ENCODE results near the gene EIF3F. TPM values are rescaled to one million over a fixed set of nuclear protein-coding genes. Genes with fewer than 3 reads are reported as not detected.

The EIF3F gene, protein sequence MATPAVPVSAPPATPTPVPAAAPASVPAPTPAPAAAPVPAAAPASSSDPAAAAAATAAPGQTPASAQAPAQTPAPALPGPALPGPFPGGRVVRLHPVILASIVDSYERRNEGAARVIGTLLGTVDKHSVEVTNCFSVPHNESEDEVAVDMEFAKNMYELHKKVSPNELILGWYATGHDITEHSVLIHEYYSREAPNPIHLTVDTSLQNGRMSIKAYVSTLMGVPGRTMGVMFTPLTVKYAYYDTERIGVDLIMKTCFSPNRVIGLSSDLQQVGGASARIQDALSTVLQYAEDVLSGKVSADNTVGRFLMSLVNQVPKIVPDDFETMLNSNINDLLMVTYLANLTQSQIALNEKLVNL
- 194 and 269 TPM in 2 replicates for total RNA-seq

DNA sequence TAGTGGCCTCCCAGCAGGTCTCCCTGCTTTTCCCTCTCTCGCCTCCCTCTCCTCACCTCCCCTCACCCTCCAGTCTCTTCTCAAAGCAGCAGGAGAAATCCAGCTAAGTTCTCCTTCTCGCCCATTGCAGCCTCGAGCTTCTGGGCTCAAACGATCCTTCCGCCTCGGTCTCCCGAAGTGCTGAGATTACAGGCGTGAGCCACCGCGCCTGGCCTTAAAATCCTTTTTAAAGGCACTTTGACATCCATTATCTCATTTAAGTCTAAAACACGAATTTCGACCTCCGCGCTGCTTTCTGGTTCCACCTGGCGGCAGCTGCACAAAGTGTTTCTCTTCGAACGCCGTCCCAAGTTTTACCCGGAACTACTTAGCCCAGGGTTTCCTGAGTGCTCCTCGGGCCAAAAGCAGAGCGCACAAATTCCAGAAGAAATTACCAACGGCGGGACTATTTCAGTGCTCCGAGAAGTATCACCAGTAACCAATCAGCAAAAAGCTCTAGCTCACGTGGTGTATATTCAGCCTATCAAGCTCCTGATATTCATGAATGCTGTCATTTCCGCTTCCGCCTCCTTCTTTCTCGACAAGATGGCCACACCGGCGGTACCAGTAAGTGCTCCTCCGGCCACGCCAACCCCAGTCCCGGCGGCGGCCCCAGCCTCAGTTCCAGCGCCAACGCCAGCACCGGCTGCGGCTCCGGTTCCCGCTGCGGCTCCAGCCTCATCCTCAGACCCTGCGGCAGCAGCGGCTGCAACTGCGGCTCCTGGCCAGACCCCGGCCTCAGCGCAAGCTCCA is at the start of gene EIF3F:
EIF3F (plus strand) TSS at position 570 of the 792 bp plus-strand sequence; CDS start at position 586, 16 bp downstream.

DNA sequence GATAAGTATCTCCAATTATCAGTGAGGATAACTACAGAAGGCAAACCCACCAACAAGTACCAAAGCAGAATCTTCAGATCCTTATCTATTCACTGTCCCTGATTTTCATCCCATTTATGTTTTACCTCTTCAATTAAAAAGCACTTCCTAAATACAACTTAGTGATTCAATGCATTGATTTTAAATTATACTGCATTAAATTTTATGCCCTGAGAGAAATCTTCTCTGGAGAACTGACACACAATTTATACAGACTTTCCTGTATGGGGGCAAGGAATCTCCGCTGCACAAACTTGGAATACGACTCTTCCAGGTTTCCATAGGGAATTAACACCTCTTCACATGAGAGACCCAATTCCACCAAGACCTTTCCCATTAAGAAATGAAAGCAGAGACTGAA is 45.5 kb upstream of the EIF3F start, which contains the start of gene OR10A3:
OR10A3 (minus strand) TSS at position 101 of the 400 bp plus-strand sequence. CDS start 2,188 bp downstream, outside the sequence.

DNA sequence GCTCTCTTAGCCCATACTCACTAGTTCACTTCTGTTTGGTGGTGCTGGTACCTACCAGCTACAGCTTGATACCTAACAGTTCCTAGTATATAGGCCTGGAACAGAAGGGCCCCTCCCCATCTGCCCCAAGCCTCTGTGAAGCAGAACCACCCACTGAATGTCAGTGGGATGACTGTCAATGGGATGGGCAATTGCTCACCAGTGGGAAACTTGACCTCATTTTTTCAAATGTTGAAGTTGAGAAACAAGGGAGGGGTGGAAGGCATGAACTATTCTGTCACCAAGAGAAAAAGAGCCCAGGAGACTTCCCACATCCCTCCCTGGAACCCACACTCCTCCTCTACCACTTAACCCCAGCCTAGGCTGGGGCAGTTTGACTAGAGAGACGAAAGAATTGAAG is 21.8 kb upstream of the EIF3F start, which contains the start of gene NLRP10:
NLRP10 (minus strand) TSS at position 62 of the 400 bp plus-strand sequence. CDS start 1,952 bp downstream, outside the sequence.

Other genes starting within 250 kb of the EIF3F start
- under 0.01 and 3.0 TPM in 2 replicates for gene OR5P2, start 190.4 kb upstream of the EIF3F start, total RNA-seq
- gene OR5P3, start 156.5 kb upstream of the EIF3F start, total RNA-seq, result under 0.01 and 4.1 TPM in 2 replicates
- 0.07 TPM in 1 of 2 replicates, not detected in the other for gene OR10A6, start 56.1 kb upstream of the EIF3F start, total RNA-seq
- gene OR10A3, start 45.6 kb upstream of the EIF3F start, total RNA-seq, result not detected in 2 replicates
- 1.6 and 6.8 TPM in 2 replicates for gene NLRP10, start 21.9 kb upstream of the EIF3F start, total RNA-seq
- under 0.01 and 0.57 TPM in 2 replicates for gene TUB, start 93.9 kb downstream of the EIF3F start, total RNA-seq
- gene RIC3, start 181.7 kb downstream of the EIF3F start, total RNA-seq, result 0.68 and 1.9 TPM in 2 replicates